KOPT-K1 (cell line): ENCODE measurements around the gene CNDP2.

Experiments used
- H3K27ac ChIP-seq: fragments of 200-600 bp; sonication (generic); 2 replicates; pipeline ENCODE4 v1.5.1; 2016; ENCODE audit warnings: antibody characterized with exemption, mild to moderate bottlenecking, low read depth, low read length; ENCODE audit not compliant: poor library complexity, severe bottlenecking
- H3K36me3 ChIP-seq: fragments of 200-600 bp; sonication (generic); 2 replicates; pipeline ENCODE4 v1.5.1; 2017; ENCODE audit warnings: antibody characterized with exemption, mild to moderate bottlenecking, low read length, moderate library complexity; ENCODE audit not compliant: insufficient read depth
- H3K9me3 ChIP-seq: fragments of 200-600 bp; sonication (generic); 2 replicates; pipeline ENCODE4 v1.5.1; 2017; ENCODE audit warnings: antibody characterized with exemption, low read length, mild to moderate bottlenecking; ENCODE audit not compliant: insufficient read depth, poor library complexity, severe bottlenecking

The CNDP2 gene

DNA sequence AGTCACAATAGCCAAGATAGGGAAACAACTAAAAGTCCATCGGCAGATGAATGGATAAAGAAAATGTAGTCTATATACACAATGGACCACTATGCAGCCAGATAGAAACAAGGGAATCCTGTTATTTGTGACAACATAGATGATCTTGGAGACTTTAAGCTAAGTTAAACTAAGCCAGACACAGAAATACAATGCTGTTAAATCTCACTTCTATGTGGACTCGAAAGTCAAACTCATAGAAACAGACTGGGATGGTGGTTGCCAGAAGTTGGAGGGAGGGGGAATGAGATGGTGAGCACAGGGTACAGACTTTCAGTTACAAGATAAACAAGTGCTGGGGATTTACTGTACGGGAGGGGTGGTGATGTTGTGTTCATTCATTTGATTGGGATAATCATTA is 32.8 kb downstream of the CNDP2 start:
- Histone ChIP-seq H3K9me3 (no peaks in the 10 kb centered on the region), H3K27ac (no peak overlapping the region), H3K36me3 (no peaks in the 10 kb centered on the region)

DNA sequence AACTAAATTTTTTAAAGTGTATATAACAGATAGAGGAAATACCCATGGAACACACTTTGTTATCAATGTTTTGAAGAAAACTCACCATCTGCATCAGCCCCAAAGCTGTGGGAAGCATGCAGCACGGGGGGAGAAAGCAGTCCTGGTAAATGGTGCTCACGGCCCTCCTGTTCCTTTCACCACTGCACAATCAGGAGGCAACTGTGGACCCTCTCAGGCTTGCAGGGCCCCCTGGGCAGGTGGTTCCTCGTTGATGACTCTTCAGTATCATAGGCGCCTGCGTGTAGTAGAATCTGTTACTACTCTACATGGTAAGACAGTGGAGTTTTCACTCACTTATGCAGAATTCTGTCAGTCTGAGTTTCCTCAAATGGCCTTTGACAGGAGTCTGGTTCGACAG is 33.2 kb downstream of the CNDP2 start:
- no peaks in the 10 kb centered on the region for H3K36me3 ChIP-seq
- no peak overlapping the region for H3K27ac ChIP-seq
- no peaks in the 10 kb centered on the region for H3K9me3 ChIP-seq

DNA sequence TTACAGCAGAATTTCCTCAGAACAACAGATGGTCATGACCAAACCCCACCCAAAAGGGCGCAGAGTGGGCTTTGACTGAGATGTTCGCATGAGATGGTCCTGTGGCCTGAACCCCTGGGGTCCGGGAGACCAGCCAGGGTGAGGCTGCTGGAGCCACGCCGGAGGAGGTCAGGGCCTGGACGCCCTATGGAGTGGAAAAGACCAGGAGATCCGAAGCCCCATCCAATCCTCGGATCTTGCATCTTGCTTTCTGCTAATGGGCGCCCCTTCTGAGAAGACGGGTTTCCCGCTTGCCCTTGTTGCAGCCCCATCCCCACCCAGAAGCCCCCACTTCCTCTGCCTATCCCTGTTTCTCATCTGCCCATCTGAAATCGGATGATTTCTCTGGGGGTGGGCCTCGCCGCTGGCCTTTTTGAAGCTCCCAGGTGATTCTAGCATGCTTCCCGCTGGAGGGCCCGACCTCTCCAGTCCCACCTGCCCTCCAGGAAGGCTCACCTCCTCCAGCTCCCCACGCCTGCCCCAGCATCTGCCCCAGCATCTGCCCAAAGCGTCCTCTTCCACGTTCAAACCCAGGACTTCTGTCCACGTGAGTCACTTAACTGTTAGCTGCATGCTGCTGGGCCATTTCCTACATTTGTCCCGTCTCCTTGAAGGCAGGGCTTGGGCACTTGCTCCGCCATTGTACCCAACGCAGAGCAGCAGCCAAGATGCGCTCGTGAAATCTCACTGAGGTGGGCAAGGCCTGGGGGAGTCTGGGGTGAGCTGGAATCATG is 33.8 kb downstream of the CNDP2 start:
- Histone ChIP-seq H3K9me3 (no peaks in the 10 kb centered on the region), H3K36me3 (no peaks in the 10 kb centered on the region), H3K27ac (no peak overlapping the region)

DNA sequence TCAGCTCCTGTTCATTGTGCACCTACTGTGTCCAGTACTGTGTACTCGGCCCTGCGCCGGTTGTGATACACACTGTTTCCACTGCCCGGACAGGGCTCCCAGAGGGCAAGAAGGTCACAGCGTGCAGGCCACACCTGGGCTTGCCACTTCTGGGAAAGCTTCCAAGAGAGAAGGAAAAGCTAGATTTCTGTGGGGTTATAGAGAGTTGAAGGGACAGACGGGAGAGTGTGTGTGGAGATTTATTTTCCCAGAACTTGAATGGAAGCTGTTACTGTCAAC is 34.4 kb downstream of the CNDP2 start:
- Histone ChIP-seq H3K27ac (no peak overlapping the region), H3K9me3 (no peaks in the 10 kb centered on the region), H3K36me3 (no peaks in the 10 kb centered on the region)

DNA sequence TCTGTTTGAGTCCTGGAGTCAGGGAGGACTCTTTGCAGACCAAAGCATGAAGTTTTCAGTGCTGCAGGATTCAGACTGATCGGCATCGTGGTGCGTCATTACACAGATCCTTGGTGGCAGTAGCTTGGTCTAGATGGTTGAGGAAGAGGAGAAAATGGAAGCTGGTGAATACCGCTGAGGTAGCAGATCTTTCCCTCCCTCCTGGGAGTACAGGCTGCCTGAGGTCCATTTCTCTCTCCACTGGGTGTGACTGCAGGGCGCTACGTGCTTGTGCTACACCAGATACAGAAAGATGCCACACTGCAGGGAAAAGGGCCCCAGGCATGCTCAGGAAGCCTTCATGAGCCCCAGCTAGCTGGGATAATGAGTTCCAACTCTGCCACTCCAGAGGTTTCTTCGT is 34.9 kb downstream of the CNDP2 start:
- Histone ChIP-seq H3K27ac (no peak overlapping the region), H3K9me3 (no peaks in the 10 kb centered on the region), H3K36me3 (no peaks in the 10 kb centered on the region)

DNA sequence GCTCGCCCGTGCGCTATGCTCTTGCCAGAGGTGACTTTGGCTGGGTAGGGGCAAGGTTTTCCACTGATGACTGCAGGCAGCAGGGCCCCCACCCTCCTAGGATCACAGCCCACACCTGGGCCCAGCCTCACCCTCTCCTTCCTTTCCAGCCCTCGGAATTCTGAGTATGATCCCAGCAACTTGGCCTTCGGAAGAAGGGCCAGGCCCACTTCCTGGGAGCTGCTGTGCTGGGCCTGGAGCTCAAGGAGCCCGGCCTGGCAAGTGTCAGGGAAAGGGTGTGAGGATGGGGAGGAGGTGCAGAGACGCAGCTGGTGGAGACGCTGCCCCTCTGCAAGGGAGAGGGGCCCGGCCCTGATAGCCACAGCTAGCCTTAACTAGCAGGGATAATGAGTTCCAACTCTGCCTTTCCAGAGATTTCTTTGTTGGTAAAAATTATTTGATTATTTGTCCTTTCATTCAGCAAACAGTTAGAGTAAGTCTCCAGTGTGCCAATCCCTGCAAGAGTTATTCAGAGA is 36.4 kb downstream of the CNDP2 start:
- no peak overlapping the region for H3K27ac ChIP-seq
- H3K9me3 ChIP-seq, result no peaks in the 10 kb centered on the region
- H3K36me3 ChIP-seq, result no peaks in the 10 kb centered on the region

DNA sequence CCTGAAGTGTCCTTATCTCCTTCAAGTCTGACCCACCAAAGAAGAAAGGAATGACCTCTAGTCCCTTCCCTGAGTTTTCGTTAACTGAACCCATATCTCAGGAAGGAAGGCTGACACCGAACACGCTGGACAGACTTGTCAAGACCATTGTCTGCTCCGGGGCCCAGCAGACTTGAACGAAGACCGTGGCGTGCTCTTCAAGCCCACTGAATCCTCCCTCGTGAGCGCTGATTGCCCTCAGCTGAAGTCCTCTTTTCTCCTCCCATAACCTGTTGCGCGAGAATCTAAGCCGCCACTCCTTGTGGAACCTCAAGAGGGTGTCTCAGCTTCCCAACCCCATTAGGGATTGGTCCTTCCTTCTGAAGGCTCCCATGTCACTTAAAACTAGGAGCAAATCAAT is 37.5 kb downstream of the CNDP2 start:
- H3K27ac ChIP-seq, result no peak overlapping the region
- no peaks in the 10 kb centered on the region for H3K9me3 ChIP-seq

DNA sequence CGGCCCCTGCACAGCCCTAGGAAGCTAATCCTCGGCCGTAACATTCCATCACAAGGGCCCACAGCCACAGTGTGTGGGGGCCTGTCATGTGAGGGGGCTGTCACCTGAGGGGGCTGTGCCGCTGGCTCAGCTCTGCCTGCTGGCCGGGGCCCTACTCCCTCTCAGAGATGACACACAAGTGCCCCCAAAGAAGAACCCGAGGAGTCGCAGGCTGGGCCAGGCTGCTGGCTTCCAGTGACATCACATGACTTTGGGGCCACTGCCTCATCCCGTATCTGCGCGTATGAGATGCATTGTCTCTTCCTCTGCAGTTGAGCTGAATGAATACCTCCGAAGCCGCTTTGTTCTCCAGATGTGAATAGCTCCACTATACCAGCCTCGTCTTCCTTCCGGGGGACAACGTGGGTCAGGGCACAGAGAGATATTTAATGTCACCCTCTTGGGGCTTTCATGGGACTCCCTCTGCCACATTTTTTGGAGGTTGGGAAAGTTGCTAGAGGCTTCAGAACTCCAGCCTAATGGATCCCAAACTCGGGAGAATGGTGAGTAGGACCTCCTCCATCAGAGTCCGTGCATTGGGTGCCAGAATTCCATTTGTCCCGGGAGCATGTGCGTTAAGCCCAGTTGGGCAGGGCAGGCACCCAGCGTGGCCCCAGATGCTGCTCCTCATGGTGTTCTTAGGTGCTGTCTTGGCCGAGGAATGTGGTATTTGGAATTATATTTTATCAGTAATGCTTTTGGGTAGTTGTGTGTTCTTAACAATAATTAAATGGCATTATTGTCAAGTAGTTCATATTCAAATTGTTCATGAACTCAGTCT is 38.2 kb downstream of the CNDP2 start, which contains the start of gene CNDP1:
CNDP1 (plus strand) TSS at position 351 of the 820 bp plus-strand sequence; CDS start at position 519, 168 bp downstream.
- Histone ChIP-seq H3K36me3 (no peaks in the 10 kb centered on the region), H3K27ac (no peak within 1 kb of the TSS), H3K9me3 (no peaks in the 10 kb centered on the region)

More for the DNA sequence above, 37.5 kb downstream of the CNDP2 start:
- H3K36me3 ChIP-seq, result no peaks in the 10 kb centered on the region

DNA sequence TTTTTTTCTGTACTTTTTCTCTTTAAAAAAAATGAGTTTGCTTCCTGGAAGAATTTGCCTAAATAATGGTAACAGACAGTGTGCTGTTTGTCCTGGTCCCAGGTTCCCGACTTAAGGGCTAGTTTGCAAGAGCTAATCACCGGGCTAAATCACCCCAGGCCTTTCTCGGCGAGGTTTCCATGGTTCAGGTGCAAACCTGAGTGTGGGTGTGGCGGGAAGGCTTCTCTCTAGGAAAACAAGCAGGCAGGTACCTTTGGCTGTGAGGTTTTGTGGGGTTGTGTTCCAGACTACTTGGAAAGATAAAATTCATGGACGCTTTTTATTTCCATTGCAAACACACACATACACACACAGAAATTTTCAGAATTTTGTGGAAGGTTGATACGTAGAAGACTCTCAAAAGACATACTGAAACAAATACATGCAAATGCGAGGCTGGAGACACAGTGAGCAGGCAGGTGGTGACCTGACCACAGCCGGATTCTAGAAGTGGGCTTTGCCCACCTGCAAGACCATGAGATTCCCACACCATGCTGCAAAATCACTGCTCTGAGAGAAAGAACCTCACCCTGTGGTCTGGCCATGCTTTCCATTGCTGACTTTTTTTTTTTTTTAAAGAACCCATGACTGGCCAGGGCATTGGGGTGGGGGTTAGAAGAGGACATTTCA is 39.0 kb downstream of the CNDP2 start:
- Histone ChIP-seq H3K36me3 (no peaks in the 10 kb centered on the region), H3K9me3 (no peaks in the 10 kb centered on the region), H3K27ac (no peak overlapping the region)

DNA sequence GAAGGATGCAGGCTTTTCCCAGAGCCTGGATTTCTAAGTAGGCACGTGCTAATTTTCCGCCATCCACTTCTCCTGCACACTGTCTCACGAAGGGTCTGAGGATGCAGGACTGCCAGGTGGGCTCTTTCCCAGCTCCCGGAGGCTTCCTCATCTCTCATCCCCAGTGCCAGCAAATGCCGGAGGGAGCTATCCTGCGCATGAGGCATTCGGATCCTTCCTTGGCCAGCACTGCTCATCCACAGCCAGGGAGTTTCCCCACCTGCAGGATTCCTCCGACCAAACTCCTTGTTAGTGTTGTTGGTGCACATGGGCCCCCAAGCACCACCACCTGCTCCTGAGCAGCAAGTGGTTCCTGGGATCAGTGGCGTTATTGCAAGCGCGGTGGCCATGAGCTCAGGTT is 43.1 kb downstream of the CNDP2 start:
- Histone ChIP-seq H3K27ac (no peak overlapping the region), H3K36me3 (no peaks in the 10 kb centered on the region), H3K9me3 (no peaks in the 10 kb centered on the region)

DNA sequence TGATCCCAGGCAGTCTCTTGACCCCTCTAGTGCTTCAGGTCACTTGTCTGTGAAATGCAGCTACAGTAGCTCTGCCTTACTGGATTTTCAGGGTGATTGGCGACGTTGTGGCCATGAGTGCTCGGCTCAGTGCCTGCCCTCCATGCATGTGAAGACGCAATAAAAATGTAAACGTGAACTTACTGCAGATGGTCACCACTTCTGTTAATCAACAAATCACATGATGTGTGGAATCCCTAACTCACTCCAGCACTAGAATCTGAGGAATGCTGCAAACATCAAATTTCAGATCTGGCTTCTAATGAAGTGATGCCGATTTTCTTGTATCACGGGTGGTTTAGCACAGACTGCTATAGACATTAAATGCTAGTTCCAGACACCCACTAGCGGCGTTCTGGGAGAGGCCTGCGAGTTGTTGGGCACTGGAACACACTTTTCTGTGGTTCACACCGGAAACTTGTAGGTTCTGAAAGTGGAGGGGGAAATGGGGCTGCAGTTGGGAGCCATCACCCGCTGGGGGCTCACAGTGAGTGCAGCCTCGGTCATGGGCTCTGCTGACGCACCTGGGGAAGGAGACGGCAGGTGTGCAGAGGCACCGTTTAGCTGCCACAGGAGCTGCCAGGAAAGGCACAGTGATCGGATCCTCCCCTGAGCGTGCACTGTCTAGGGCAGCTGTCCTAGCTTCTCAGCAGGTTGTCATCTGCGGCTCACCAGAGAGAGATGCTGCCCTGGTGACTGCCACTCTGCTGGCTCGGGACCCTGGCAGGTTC is 44.7 kb downstream of the CNDP2 start:
- no peaks in the 10 kb centered on the region for H3K36me3 ChIP-seq
- H3K9me3 ChIP-seq, result no peaks in the 10 kb centered on the region
- no peak overlapping the region for H3K27ac ChIP-seq

DNA sequence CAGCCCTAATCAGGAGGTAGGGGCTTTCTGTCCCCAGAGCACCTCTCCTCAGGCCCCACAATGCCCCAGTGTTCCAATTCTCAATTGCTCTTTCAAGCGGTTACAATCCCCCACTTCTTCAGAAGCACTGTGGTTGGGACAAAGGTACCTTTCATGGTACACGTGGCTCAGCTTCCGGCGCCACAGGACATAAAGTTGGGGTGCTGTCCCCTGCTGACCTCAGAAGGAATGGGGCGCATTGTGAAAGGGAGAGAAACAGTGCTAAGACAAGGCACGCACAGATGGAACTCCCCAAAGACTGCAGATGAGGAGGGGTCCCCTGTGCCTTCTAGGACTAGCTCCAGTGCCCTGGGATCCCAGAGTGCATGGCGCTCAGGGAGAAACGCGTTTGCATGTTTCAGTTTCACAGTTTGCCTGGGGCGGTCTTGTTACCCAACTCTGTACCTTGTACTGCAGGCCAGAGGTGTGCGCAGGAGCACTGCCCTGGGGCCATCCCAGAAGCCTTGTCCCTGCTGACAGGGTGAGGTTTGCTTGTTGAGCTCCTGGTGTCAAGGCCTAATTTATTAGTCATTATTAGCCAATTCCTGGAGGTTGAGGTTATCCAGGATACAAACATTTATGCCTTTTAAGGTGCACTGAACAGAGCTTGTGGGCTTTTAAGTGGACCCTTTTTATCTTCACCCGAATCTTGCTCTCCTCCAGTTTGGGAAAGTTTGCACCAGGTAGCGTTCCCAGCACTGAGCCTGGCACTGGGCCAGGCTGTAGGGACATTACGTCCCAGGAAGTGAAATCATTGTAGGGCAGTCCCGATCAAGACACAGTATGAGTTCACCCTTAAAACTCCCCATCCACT is 45.8 kb downstream of the CNDP2 start:
- Histone ChIP-seq H3K36me3 (no peaks in the 10 kb centered on the region), H3K9me3 (peaks cover 9% of the 10 kb centered on the region), H3K27ac (no peak overlapping the region)

DNA sequence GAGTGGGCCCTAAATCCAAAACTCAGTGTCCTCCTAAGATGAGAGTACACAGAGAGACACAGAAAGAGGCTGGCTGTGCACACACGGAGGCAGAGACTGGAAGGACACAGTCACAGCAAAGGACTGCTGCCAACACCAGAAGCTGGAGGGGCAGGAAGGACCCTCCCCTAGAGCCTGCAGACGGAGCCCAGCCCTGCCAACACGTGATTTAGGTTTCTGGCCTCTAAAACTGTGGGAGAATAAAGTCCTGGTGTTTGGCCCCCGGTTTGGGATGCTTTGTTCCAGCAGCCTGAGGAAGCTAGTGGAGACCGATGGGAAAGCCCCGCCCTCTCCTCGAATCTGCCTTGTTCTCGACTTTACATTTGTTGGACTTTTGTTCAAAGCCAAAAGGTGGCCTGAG is 48.7 kb downstream of the CNDP2 start:
- Histone ChIP-seq H3K9me3 (peaks cover 32% of the 10 kb centered on the region), H3K36me3 (no peaks in the 10 kb centered on the region), H3K27ac (no peak overlapping the region)

DNA sequence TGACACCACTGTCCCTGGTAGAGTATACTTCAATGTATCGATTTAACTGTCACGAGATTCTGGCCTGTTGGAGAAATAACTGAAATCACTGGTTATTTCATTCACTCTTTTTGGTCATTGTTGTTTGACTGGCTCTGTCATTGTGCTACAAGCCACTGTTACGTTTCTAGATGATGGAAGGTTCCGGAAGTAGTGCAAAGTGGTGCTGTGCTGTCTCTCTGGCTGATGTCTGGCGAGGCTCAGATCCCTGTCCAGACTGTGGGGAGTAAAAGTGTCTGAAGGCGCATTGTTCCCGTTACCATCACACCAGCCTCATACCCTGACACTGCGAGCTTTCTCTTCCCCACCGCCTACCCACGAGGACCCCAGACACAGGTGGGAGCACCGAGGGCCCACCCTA is 49.8 kb downstream of the CNDP2 start:
- Histone ChIP-seq H3K27ac (no peak overlapping the region), H3K9me3 (peaks cover 36% of the 10 kb centered on the region), H3K36me3 (no peaks in the 10 kb centered on the region)
